Lower leg skin (tissue), 3 donors: ENCODE measurements around the gene ARHGEF10L.

Experiments used
- POLR2A ChIP-seq, 2 donors: fragments of 450-650 bp; IDR thresholded peaks; one replicate each; pipeline ENCODE4 v1.6.1; 2016 to 2017; ENCODE audit warnings: antibody characterized with exemption in 2 of 2, mild to moderate bottlenecking in 1 of 2, moderate library complexity in 1 of 2
- TF ChIP-seq, protein P1 (sequence below), 3 donors: fragments of 450-650 bp; IDR thresholded peaks; one replicate each; pipeline ENCODE4 v1.5.1; 2016; ENCODE audit warnings: antibody characterized with exemption in 3 of 3, mild to moderate bottlenecking in 3 of 3, moderate library complexity in 2 of 3

DNA sequence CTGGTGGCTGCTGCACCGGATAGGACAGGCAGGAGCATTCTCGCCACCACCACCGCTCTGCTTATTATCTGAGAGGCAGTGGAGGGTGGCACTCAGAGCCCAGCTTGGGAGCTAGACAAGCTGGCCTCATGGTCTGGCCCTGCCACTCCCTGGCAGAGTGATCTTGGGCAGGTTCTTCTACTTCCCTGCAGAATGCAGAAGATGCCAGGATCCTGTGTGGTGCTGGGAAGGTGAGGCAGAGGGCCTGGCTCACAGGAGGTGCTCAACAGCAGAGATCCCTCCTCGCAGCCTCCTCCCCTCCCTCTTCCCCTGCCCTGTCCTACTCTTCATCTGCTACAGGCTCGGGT lies 60.4 kb downstream of the ARHGEF10L start:
- TF ChIP-seq, protein P1, sequence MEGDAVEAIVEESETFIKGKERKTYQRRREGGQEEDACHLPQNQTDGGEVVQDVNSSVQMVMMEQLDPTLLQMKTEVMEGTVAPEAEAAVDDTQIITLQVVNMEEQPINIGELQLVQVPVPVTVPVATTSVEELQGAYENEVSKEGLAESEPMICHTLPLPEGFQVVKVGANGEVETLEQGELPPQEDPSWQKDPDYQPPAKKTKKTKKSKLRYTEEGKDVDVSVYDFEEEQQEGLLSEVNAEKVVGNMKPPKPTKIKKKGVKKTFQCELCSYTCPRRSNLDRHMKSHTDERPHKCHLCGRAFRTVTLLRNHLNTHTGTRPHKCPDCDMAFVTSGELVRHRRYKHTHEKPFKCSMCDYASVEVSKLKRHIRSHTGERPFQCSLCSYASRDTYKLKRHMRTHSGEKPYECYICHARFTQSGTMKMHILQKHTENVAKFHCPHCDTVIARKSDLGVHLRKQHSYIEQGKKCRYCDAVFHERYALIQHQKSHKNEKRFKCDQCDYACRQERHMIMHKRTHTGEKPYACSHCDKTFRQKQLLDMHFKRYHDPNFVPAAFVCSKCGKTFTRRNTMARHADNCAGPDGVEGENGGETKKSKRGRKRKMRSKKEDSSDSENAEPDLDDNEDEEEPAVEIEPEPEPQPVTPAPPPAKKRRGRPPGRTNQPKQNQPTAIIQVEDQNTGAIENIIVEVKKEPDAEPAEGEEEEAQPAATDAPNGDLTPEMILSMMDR (IDR thresholded peaks at IDR 0.05), result no peak
- no peak for TF ChIP-seq POLR2A (IDR thresholded peaks at IDR 0.05)
